Measurements from ENCODE around the gene SCP2.

Gene SCP2

DNA sequence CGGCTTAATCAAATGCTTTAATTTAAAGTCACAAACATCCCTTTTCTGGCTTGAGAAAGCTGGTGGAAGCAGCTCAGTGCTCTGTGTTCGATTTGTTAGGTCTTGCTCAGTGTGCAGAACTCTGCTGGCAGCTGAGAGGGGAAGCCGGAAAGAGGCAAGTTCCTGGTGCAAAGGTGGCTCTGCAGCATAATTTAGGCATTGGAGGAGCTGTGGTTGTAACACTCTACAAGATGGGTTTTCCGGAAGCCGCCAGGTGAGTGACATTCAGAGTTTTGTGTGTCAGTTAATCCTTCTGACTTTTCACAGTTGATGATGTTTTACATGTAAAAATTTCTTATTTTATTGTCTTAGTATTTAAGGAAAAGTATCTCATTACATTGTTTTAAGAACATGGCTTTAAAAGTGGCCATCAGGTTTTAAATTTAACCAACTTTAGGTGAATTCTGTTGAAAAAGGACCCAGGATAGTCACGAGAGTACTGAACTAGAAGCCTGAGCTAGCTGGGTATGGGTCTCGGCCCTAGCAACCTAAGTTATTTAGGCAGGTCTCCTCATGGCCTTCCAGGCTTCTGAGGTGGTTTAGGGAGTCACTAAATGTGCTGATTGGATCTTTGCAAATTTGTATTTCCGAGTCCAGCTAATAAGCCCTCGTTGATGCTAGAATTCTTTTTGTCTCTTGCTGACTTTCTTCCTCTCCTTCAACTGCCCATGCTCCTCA, 87.9 kb downstream of the SCP2 start:
- peak overlapping the region; percentile 38 for H3K4me3 ChIP-seq (ENCODE audit: severe bottlenecking)
- H3K36me3 ChIP-seq (ENCODE audit: low read depth), result no peaks in the 10 kb centered on the region
- no peak for TF ChIP-seq CTCF (IDR thresholded peaks at IDR 0.05; ENCODE audit: poor library complexity, severe bottlenecking)
- peak; percentile 71 for DNase-seq (ENCODE audit: low spot score)
- no peaks in the 10 kb centered on the region for H3K9me3 ChIP-seq (ENCODE audit: severe bottlenecking)
- no peaks in the 10 kb centered on the region for H3K27me3 ChIP-seq (ENCODE audit: insufficient read depth, poor library complexity, severe bottlenecking)
- peak; percentile 97 for ATAC-seq (ENCODE audit: low read depth)
- H3K27ac ChIP-seq (ENCODE audit: poor library complexity, severe bottlenecking), result peak overlapping the region; percentile 25
- peaks cover 8% of the 10 kb centered on the region for H3K4me1 ChIP-seq (ENCODE audit: insufficient read depth, poor library complexity, severe bottlenecking)

DNA sequence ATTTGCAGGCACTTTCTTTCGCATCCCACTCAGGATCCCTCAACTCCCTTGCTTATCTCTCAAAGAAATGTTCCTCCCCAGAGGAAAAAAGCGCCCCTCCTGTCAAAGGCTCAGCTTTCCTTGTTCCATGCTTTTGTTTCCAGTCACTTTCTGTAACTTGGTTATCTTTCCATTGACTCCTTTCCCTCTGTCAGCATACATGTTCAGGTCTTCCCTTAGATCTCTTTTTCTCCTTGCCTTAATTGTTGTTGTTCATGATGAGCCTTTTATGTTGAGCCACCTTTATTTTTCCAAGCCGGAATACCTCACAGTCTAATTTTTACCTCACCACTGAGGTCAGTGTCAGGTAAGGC, 88.4 kb downstream of the SCP2 start:
- Histone ChIP-seq H3K27ac (ENCODE audit: poor library complexity, severe bottlenecking) (peak overlapping the region; percentile 25), H3K27me3 (ENCODE audit: insufficient read depth, poor library complexity, severe bottlenecking) (no peaks in the 10 kb centered on the region), H3K36me3 (ENCODE audit: low read depth) (no peaks in the 10 kb centered on the region), H3K9me3 (ENCODE audit: severe bottlenecking) (peaks cover under 1% of the 10 kb centered on the region), H3K4me1 (ENCODE audit: insufficient read depth, poor library complexity, severe bottlenecking) (peaks cover 8% of the 10 kb centered on the region), H3K4me3 (ENCODE audit: severe bottlenecking) (peak overlapping the region; percentile 38)
- no peak; the same call in 2 of the 3 replicates for ATAC-seq (ENCODE audit: low read depth)
- no peak for TF ChIP-seq CTCF (IDR thresholded peaks at IDR 0.05; ENCODE audit: poor library complexity, severe bottlenecking)
- DNase-seq (ENCODE audit: low spot score), result no peak

DNA sequence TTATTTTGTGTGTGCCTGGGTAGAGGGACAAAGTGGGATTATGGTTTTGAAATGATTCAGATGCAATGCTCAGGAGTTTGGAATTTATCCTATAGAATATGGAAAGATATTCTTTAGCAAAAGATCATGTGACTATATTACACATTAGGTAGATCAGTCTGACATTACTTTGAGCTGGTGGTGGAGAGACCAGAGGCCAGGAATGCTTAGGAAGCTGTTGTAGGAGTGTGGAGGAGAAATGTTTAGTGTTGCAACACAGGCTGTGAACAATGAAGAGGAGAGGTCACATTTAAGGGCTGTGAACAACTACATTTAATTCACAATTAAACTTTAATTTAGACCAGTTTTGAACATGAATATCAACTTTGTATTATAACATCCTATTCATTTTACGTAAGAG, 89.6 kb downstream of the SCP2 start:
- Histone ChIP-seq H3K27ac (ENCODE audit: poor library complexity, severe bottlenecking) (no peak overlapping the region), H3K36me3 (ENCODE audit: low read depth) (no peaks in the 10 kb centered on the region), H3K9me3 (ENCODE audit: severe bottlenecking) (peaks cover 2% of the 10 kb centered on the region), H3K4me3 (ENCODE audit: severe bottlenecking) (no peak overlapping the region), H3K4me1 (ENCODE audit: insufficient read depth, poor library complexity, severe bottlenecking) (peaks cover 8% of the 10 kb centered on the region), H3K27me3 (ENCODE audit: insufficient read depth, poor library complexity, severe bottlenecking) (no peaks in the 10 kb centered on the region)
- ATAC-seq (ENCODE audit: low read depth) (no peak), DNase-seq (ENCODE audit: low spot score) (no peak)
- no peak for TF ChIP-seq CTCF (IDR thresholded peaks at IDR 0.05; ENCODE audit: poor library complexity, severe bottlenecking)

GRCh38 chr1:53020588-53020987, 93.5 kb downstream of the SCP2 start:
- peaks cover 2% of the 10 kb centered on the region for H3K9me3 ChIP-seq (ENCODE audit: severe bottlenecking)
- TF ChIP-seq CTCF (IDR thresholded peaks at IDR 0.05; ENCODE audit: poor library complexity, severe bottlenecking), result no peak
- H3K4me1 ChIP-seq (ENCODE audit: insufficient read depth, poor library complexity, severe bottlenecking), result peaks cover 5% of the 10 kb centered on the region
- no peak overlapping the region for H3K4me3 ChIP-seq (ENCODE audit: severe bottlenecking)
- no peak overlapping the region for H3K27ac ChIP-seq (ENCODE audit: poor library complexity, severe bottlenecking)
- 0 out of 2 replicates have a peak, but pooled peaks cover 5% of the 10 kb centered on the region for H3K36me3 ChIP-seq (ENCODE audit: low read depth)
- no peaks in the 10 kb centered on the region for H3K27me3 ChIP-seq (ENCODE audit: insufficient read depth, poor library complexity, severe bottlenecking)
- no peak for ATAC-seq (ENCODE audit: low read depth)
- DNase-seq (ENCODE audit: low spot score), result no peak

DNA sequence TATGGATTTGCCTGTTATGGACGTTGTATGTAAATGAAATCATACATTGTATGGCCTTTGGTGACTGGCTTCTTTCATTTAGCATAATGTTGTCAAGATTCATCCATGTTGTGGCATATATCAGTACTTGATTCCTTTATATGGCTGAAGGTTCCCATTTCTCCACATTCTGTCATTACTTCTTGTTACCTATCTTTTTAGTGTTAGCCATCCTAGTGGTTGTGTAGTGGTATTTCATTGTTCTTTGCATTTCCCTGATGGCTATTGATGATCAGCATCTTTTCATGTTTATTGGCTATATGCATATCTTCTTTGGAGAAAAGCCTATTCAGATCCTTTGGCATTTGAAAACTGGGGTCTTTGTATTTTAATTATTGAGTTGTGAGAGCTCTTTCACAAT, 95.1 kb downstream of the SCP2 start:
- no peak for DNase-seq (ENCODE audit: low spot score)
- TF ChIP-seq CTCF (IDR thresholded peaks at IDR 0.05; ENCODE audit: poor library complexity, severe bottlenecking), result no peak
- no peak for ATAC-seq (ENCODE audit: low read depth)
- H3K27ac ChIP-seq (ENCODE audit: poor library complexity, severe bottlenecking), result no peak overlapping the region
- H3K4me3 ChIP-seq (ENCODE audit: severe bottlenecking), result no peak overlapping the region
- H3K9me3 ChIP-seq (ENCODE audit: severe bottlenecking), result peaks cover 2% of the 10 kb centered on the region
- no peaks in the 10 kb centered on the region for H3K4me1 ChIP-seq (ENCODE audit: insufficient read depth, poor library complexity, severe bottlenecking)
- H3K36me3 ChIP-seq (ENCODE audit: low read depth), result 0 out of 2 replicates have a peak, but pooled peaks cover 5% of the 10 kb centered on the region
- H3K27me3 ChIP-seq (ENCODE audit: insufficient read depth, poor library complexity, severe bottlenecking), result no peaks in the 10 kb centered on the region

All from RWPE2 (cell line).